HG03045 (cell line): ENCODE results near the gene SLAMF7.
"Not testable (repeated sequence)": the region's sequence is repeated elsewhere in the genome, so short reads cannot be mapped to it uniquely, and the experiment has no call there.

Source experiments
- ATAC-seq: cut with Tn5 transposase; IDR thresholded peaks from one replicate; pipeline ENCODE4 v1.9.1; 2021; ENCODE audit warnings: mild to moderate bottlenecking, moderate library complexity; ENCODE audit not compliant: unreplicated experiment

SLAMF7 gene, protein sequence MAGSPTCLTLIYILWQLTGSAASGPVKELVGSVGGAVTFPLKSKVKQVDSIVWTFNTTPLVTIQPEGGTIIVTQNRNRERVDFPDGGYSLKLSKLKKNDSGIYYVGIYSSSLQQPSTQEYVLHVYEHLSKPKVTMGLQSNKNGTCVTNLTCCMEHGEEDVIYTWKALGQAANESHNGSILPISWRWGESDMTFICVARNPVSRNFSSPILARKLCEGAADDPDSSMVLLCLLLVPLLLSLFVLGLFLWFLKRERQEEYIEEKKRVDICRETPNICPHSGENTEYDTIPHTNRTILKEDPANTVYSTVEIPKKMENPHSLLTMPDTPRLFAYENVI

DNA sequence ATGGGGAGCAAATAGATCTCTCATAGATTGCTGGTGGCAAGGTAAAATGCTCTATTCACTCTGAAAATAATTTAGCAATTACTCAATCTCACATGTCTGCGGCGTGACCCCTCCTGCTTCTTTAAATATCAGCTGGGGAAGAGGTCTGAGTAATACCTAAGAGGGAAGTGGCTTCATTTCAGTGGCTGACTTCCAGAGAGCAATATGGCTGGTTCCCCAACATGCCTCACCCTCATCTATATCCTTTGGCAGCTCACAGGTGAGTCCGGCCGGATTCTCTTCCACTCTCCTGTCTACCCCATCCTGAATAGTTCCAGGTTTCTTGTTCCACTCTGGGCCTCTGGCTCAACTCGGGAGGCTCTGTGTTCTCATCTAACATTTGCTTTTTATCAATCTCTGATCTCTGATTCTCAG is at the start of gene SLAMF7:
SLAMF7 (plus strand) TSS at position 150 of the 414 bp plus-strand sequence; CDS start at position 205, 55 bp downstream.
- peak; percentile 53 for ATAC-seq

DNA sequence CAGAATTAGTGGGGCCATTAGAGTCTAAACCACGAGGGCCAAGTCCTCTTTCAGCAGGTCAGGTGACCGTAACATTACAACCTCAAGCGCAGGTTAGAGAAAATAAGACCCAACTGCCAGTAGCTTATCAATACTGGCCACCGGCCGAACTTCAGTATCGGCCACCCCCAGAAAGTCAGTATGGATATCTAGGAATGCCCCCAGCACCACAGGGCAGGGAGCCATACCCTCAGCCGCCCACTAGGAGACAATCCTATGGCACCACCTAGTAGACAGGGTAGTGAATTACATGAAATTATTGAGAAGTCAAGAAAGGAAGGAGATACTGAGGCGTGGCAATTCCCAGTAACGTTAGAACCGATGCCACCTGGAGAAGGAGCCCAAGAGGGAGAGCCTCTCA is 46.7 kb upstream of the SLAMF7 start:
- ATAC-seq = not testable (repeated sequence)

DNA sequence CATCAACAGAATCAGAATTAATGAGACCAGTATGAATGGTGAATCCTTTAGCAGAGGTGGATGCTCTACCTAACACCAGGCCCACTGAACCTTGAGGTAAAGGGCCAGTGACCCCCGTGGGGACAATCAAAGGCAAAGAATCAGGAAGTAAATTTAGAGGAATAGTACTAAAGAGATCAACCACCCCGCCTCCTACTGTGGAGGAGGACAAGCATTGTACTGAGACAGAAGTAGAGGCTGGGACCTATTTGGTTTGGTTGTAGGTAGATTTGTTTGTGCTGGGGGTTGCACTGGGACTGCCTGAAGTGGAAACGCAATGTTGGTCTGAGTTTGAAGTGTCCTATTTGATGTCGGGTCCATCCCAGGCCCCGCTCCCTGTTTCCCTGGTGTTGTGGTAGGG is 36.9 kb upstream of the SLAMF7 start:
- no peak for ATAC-seq

DNA sequence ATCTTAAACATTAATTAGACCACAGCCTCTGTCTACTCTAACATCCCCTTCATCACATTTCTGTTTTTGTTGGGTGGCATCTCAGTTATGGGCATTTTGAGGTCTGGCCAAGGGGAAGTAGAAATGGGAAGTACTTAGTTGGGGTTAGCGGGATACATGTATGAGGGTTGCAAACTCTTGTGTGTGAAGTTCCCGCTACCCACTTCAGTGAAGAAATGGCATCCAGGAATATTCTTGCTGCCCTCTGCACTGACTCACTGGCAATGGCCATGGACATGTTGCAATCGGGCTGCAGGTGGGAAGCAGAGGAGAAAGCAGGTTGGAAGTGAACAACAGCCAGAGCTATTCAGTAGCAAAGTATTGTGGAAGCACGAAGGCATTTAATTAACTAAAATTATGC is 34.8 kb upstream of the SLAMF7 start:
- no peak for ATAC-seq

DNA sequence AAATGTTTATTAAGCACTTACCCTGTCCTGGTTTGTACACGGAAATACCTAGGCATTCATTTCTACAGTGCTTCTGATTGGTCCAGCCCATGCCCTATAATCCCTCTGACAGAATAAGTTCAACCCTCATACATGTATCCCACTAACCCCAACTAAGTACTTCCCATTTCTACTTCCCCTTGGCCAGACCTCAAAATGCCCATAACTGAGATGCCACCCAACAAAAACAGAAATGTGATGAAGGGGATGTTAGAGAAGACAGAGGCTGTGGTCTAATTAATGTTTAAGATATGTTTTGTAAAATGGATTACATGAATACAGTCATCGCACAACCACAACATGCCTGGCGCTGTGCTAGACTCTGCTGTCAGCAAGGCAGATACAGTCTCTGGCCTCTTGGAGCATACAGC is 33.8 kb upstream of the SLAMF7 start:
- not testable (repeated sequence) for ATAC-seq

DNA sequence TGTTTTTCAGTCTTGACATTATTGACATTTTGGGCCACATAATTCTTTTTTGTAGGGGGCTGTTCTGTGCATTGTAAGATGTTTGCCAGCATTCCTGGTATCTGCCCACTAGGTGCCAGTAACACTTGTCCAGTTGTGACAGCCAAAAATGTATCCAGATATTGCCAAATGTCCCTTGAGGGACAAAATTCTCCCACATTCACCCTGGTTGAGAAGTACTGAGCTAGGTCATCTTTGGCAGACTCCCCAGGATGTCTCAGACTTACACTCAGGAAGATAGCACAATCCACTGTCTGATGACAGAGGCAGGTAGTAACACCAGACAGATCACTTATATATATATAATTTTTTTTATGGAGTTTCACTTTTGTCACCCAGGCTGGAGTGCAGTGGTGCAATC is 33.3 kb upstream of the SLAMF7 start:
- ATAC-seq = no peak

DNA sequence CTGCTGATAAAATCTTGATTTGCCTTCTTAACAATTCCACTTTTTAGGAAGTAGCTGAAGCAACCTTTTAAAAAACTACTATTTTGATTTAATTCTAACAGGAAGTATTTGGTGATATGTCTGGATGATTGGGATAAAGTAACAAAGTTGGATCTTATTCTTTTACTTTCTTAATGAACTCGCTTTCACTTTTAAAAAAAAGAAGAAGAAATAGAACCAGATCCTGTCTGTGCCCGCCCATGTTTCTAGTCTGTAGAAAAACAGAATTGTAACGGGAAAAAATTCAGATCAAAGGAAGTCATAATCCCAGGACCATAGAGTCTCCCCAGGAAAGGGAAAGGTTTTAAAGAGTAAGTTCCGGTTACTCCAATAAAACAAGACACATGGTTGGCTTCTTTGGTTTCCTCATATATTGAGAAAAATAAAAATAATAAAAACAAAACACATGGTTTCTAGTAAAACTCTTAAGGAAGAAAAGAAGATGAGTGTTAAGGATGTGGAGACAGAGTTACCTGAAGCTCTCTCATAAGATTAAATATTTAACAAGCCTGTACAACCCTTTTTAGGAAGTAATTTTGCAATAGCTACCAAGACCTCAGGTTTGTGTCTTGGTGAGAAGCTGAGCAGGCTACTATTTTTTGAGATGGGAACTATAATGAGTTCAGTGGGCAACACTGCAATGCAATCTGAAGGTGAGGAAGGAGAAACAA is 32.4 kb upstream of the SLAMF7 start:
- ATAC-seq = no peak

DNA sequence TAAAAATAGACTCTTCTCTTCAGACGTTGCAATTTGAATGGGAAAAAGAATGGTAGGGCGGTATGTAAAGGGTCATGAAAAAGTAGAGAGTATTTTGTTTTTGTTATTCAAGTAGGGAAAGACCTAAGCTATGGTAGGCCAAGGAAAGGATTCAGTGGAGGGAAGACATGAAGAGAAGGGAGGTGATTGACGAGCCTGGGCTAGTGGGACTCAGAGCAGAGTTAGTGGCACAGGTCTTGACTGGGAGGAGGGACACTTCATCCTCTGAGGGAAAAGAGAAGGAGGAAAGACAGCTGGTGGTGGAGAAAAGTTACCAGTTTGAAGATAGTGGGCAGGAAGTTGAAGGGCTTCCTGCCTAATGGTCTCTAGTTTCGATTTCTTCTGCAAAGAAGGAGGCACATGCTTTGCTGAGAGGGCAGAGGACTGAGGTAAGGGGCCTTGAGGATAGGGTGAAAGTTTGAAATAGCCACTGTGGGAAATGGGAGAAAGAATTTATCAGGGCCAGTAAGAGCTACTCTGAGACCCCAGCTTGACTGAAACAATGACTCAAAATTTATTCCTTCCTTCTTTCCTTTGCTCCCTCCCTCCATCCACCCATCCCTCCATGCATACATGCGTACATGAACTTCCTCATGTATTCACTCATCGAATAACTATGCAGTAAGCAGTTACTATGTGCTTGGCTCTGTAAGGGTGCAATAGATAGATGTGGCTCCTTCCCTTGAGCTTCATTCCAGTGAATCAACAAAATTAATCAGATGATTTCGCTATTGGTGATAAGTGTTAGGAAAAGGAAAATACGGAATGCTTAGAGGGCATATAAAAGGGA is 31.6 kb upstream of the SLAMF7 start:
- no peak for ATAC-seq

DNA sequence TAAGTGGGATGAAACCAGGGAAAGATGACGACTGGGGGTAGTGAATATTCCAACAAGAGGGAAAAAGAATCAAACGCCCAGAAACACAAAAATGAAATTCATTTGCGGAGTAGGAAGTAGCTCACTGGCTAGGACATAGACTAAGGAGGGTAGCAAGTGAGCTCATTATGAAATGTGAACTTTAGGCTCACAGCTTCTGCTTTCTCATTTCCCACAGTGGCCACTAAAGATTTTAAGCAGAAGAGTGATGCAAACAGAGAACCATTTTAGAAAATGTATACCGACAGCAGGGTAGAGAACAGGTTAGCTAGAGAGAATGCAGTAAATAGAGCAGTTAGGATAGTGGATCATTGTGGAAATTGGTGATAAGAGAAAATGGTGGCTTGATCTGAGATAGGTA is 30.9 kb upstream of the SLAMF7 start:
- ATAC-seq = no peak

DNA sequence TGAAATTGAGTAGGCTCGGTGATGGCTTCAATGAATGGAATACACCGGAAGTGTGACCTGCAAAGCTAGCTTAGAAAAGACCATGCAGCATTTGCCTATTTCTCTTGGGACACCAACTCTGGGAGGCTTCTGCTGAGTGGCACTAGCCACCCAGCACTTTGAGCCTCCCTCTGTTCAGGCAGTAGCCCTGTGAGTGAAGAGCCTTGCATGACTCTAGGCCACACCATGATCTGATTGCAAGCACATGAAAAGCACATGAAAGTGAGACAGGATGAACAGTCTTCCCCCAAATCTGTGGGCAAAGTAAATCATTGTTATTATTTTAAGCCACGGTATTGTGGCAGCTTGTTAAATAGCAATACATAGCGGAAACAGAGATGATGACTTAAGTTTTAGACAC is 30.2 kb upstream of the SLAMF7 start:
- ATAC-seq = no peak

DNA sequence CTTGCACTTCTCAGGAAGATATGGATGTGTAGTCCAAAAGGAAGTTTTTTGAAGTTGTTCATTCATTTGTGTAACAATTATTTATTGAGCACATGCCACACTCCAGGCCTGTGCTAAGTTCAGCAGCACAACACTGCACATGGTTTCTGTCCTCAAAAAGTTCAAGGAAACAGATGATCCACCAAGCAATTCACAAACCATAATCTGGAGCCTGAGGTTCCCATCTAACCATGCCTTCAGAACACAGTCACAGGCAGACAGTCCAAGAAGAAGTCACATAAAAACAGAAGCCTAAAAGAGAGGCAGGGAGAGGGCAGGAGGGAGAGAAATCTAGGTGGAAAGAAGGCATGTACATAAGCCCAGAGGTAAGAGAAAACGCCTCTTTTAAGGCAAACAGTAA is 29.3 kb upstream of the SLAMF7 start:
- no peak for ATAC-seq

DNA sequence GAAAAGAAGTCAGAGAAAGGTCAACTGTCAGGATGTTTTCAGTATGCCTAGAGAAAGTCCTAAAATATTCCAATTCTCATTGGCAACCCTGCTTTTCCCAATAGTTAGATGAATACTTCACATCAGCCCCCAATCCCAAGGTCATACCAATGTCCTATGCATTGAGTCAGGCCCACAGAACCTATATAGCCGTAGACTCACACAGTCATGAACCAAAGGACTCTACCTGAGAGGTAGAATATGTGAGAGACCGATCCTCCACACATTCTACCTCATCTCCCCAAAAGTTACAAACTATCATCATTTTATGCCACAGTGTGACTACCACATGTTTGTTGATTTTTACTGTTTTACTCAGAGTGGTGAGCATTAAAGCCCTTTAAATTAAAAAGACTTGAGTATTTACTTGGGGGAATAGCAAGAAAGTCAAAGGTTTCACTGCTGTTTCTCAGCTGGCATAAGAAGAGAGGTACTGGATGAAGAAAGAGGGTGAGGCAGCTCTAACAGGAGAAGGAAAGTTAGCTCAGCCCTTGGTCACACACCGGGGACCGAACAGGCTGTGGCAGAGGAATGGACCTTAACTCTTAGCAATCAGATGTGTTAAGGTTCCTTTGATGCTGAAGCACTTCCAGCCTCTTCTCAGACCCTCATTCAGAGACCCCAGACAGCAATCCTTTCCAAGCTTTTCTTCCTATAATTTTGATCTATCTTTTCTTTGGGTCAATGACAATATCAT is 28.4 kb upstream of the SLAMF7 start:
- ATAC-seq = no peak

DNA sequence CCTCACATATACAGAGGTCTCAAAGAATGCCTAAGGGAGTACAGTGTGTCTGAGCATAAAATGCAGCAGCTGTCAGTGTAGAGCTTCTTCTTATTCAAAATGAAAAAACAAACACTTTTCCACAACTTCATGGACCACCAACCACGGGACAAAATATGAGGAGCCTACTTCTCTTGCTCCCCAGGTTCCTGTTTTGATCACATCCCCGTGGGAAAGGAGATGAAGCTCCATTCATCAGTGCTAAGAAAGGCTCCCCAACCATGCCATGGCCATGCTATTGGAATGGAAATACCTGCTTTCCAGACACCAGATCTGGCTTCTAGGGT is 27.8 kb upstream of the SLAMF7 start:
- ATAC-seq = no peak

DNA sequence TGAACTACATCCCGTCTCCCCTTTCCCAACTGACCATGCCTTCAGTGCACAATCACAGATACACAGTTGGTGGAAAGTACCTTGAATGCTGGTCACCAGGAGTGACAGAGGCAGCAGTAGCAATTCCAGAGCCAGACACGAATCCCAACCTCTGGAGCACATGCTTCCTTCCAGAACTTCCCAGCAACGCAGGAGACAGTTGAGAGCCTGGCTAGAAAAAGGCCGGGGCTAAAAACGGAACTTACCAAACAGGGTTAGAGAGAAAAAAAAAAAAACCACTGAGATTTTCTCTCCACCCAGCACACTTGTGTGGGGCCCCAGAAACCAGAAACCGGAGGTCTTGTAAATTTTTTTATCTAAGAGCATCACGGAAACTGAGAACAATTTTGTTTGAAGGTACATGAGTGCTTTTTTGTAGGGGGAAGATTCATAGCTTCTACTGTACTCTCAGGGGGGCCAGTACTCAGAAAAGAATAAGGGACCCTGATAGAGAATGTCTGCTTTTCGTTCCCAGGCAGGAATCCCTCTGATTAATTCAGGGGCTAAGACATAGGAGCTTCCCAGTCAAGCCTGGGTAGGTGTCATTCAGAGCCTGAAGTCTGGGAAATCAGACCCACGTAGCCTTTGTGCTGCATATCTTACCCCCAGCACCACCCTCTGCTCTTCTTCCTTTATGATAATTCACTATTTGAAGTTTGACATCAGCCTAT is 27.3 kb upstream of the SLAMF7 start, which contains the start of gene CD48:
CD48 (minus strand) TSS at position 221 of the 710 bp plus-strand sequence; CDS start at position 162, 59 bp downstream.
- peak; percentile 39 for ATAC-seq

DNA sequence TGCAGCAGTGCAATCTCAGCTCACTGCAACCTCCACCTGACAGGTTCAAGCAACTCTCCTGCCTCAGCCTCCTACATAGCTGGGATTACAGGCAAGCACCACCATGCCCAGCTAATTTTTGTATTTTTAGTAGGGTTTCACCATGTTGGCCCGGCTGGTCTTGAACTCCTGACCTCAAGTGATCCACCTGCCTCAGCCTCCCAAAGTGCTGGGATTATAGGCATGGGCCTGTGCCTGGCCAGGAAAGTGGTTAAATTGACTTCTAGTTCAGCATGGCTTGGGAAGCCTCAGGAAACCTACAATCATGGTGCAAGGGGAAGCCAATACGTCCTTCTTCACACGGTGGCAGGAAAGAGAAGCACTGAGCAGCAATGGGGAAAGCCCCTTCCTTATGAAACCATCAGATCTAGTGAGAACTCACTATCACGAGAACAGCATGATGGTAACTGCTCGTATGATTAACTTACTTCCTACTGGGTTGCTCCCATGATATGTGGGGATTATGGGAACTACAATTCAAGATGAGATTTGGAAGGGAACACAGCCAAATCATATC is 26.4 kb upstream of the SLAMF7 start:
- peak; percentile 38 for ATAC-seq

DNA sequence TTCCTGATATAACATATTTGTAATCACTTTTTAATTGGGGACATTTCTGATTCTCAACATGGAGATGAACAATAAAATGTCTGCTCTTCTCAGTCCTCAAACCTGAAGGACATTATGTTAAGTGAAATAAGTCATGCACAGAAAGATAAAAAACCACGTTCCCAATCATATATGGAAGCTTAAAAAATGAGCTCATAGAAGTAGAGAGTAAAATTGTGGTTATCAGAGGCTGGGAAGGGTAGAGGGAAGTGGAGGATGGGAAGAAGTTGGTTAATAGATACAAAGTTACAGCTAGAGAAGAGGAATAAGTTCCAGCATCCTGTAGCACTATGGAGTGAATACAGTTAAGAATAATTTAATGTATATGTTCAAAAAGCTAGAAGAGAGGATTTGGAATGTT is 25.9 kb upstream of the SLAMF7 start:
- no peak for ATAC-seq

DNA sequence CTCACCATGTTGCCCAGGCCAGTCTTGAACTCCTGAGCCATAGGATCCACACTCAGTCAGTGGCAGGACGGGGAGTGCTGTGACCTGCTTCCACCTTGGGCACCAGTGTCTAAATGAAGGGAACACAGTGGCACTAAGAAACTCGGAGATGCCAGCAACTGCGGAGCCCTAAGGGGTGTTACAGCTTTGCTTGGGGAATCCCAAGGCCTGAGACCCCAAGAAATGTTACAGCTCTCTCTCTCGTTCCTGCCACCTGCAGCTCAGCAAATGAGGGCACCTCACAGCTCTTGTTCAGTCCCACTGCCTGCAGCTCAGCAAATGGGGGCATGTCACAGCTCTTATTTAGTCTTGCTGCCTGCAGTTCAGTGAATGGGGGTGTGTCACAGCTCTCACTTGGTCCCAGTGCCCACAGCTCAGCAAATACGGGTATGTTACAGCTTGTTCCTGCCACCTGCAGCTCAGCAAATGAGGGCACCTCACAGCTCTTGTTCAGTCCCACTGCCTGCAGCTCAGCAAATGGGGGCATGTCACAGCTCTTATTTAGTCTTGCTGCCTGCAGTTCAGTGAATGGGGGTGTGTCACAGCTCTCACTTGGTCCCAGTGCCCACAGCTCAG is 24.9 kb upstream of the SLAMF7 start:
- ATAC-seq = not testable (repeated sequence)

DNA sequence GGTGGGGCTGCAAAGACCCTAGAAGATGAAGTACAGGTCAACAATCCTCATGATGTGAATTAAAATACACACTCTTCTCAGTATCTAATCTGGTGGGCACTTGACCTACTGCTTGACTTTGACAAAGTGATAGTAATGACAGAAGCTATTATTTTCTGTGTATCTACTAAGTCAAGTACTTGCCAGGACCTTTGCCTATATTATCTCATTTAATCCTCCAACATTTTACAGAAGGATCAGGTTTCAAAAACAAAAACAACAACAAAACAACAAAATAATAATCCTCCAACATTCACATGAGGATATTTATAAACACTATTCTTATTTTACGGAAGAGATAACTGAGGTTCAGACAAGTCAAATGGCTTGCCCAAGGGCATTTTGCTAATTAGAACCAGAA is 23.0 kb upstream of the SLAMF7 start:
- ATAC-seq = no peak

DNA sequence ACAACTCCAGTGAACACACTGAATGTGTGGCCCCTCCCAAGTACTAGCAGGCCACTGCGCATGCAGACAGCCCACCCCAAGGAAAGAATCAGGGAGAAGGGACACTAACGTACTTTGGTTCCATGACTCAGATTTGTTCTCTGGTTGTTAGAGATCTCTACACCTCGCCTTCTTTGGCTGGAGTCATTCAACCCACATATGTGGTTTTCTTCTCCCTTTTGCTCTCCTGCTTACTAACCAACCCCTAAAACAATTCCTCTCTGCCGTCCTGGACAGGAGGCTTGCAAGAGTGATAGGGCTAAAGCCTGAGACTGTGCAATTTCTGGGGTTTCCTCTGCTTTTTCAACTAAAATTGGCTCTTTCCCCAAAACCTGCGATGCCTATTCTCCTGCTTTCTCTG is 21.7 kb upstream of the SLAMF7 start:
- ATAC-seq = no peak

DNA sequence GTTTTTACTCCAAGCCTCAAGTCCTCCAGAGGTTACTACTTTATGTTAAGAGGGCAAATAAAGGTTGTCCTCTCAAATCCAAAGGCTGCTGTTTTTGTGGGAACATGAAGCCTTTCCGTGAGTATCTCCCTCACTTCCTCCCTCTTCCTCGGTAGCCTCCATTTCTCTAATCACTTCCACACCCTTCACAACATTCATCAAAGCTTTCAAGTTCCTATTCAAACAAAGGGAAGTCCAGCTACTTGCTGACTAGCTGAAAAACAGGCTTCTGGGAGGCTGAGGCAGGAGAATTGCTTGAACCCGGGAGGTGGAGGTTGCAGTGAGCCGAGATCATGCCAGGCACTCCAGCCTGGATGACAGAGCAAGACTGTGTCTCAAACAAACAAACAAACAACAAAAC is 20.8 kb upstream of the SLAMF7 start:
- ATAC-seq = no peak
